PC-9 (cell line): Measurements from ENCODE around the gene LSM7.

Experiments used
- EZH2 ChIP-seq: fragments of 200-600 bp; sonication (generic); IDR thresholded peaks from 2 replicates; pipeline ENCODE4 v1.8.0; 2017; ENCODE audit warnings: antibody characterized with exemption, low read depth
- TF ChIP-seq, protein P1 (sequence below): fragments of 200-600 bp; sonication (generic); conservative IDR thresholded peaks from 2 replicates; pipeline ENCODE4 v1.6.1; 2017; ENCODE audit warnings: mixed run types, antibody characterized with exemption, mild to moderate bottlenecking, moderate library complexity

DNA sequence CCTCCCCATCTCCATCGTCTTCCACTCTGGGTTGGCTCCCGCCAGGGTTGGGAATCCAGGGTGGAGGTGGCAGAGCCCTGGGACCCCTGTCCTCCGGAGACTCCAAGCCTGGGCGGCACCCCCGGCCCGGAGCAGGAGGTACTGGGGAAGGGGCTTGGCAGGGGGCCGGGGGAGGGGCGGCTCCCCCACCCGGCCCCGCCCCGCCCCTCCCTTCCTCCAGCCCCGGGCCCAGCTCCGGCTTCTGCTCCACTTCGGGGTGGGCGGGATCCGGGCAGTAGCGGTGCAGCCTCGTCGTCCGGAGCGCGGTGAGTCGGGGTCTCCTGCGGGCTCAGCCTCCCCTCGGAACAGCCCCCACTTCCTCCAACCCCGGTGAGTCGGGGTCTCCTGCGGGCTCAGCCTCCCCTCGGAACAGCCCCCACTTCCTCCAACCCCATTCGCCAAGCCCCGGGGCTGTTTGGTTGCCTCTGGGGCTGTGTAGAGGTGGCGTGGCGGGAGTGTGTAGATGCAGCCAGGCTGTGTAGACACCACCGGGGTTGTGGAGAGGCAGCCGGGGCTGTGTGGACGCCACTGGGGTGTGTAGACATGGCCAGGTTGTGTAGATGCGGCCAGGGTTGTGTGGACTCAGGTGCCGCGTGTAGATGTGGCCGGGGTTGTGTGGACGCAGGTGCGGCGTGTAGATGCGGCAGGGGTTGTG, 31.8 kb upstream of the LSM7 start, which contains the start of gene TMPRSS9:
- TF ChIP-seq, protein P1, sequence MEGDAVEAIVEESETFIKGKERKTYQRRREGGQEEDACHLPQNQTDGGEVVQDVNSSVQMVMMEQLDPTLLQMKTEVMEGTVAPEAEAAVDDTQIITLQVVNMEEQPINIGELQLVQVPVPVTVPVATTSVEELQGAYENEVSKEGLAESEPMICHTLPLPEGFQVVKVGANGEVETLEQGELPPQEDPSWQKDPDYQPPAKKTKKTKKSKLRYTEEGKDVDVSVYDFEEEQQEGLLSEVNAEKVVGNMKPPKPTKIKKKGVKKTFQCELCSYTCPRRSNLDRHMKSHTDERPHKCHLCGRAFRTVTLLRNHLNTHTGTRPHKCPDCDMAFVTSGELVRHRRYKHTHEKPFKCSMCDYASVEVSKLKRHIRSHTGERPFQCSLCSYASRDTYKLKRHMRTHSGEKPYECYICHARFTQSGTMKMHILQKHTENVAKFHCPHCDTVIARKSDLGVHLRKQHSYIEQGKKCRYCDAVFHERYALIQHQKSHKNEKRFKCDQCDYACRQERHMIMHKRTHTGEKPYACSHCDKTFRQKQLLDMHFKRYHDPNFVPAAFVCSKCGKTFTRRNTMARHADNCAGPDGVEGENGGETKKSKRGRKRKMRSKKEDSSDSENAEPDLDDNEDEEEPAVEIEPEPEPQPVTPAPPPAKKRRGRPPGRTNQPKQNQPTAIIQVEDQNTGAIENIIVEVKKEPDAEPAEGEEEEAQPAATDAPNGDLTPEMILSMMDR: no peak
- no peak for TF ChIP-seq EZH2
